Stimulated activated naive CD4-positive, alpha-beta T cell (primary cell): ENCODE measurements around the gene ADD3.
"Not testable (repeated sequence)": the region's sequence is repeated elsewhere in the genome, so short reads cannot be mapped to it uniquely, and the experiment has no call there.

Source experiments
- DNase-seq, 6 experiments: peaks; one replicate each; lab custom pipeline; 2025; lab: John Stamatoyannopoulos, UW

ADD3 gene

GRCh38 chr10:110032801-110033700 is 25.3 kb downstream of the ADD3 start:
- no peak for DNase-seq

- no peak for DNase-seq
Observed at GRCh38 chr10:110033701-110034235, 26.0 kb downstream of the ADD3 start.

GRCh38 chr10:110034596-110034995 is 26.8 kb downstream of the ADD3 start:
- no peak for DNase-seq

GRCh38 chr10:110035070-110035921 is 27.5 kb downstream of the ADD3 start:
- DNase-seq: no peak

GRCh38 chr10:110036640-110037039 is 28.9 kb downstream of the ADD3 start:
- DNase-seq: no peak

- DNase-seq: no peak
Observed at GRCh38 chr10:110039254-110039653, 31.5 kb downstream of the ADD3 start.

- no peak for DNase-seq
Observed at GRCh38 chr10:110040108-110040507, 32.3 kb downstream of the ADD3 start.

GRCh38 chr10:110040767-110041478 is 33.1 kb downstream of the ADD3 start:
- DNase-seq: no peak

- no peak for DNase-seq
Observed at GRCh38 chr10:110041479-110041829, 33.7 kb downstream of the ADD3 start.

- no peak for DNase-seq
Observed at GRCh38 chr10:110042181-110042580, 34.4 kb downstream of the ADD3 start.

GRCh38 chr10:110042891-110043290 is 35.1 kb downstream of the ADD3 start:
- DNase-seq: no peak

GRCh38 chr10:110044681-110045080 is 36.9 kb downstream of the ADD3 start:
- DNase-seq: no peak

GRCh38 chr10:110045772-110046171 is 38.0 kb downstream of the ADD3 start:
- DNase-seq: no peak

- not testable (repeated sequence) for DNase-seq
Observed at GRCh38 chr10:110048145-110048544, 40.4 kb downstream of the ADD3 start.

GRCh38 chr10:110048781-110049180 is 41.0 kb downstream of the ADD3 start:
- no peak for DNase-seq

- DNase-seq: not testable (repeated sequence)
Observed at GRCh38 chr10:110049889-110050591, 42.3 kb downstream of the ADD3 start.

GRCh38 chr10:110051487-110051886 is 43.7 kb downstream of the ADD3 start:
- DNase-seq: no peak

GRCh38 chr10:110052916-110053315 is 45.1 kb downstream of the ADD3 start:
- DNase-seq: no peak

- DNase-seq: no peak
Observed at GRCh38 chr10:110056822-110057221, 49.0 kb downstream of the ADD3 start.

- DNase-seq: no peak
Observed at GRCh38 chr10:110057456-110057855, 49.7 kb downstream of the ADD3 start.

GRCh38 chr10:110058212-110058611 is 50.4 kb downstream of the ADD3 start:
- peak in 1 of 6 experiments; percentile 7 for DNase-seq
